ENCODE measurements around the gene ZNF433. TPM values are rescaled to one million over a fixed set of nuclear protein-coding genes. Genes with fewer than 3 reads are reported as not detected.

Gene ZNF433
- total and polyA plus RNA-seq, 4 donors = 4.4 to 26.5 (median 5.4) TPM

- no peak for ATAC-seq (ENCODE audit: insufficient read depth, low FRiP score)
- no peaks in the 10 kb centered on the region for H3K4me1 ChIP-seq (ENCODE audit: control insufficient read depth in 5 of 5, insufficient read depth in 5 of 5, low read length in 5 of 5)
- no peaks in the 10 kb centered on the region for H3K27me3 ChIP-seq (ENCODE audit: control insufficient read depth in 3 of 3, insufficient read depth in 3 of 3, low read length in 2 of 3)
- H3K36me3 ChIP-seq (ENCODE audit: control insufficient read depth in 4 of 4, insufficient read depth in 4 of 4, low read length in 4 of 4) = peaks cover 5 to 15% (median 6%) of the 10 kb centered on the region in 4 donors
- H3K27ac ChIP-seq (ENCODE audit: low read depth in 1 of 2, low read length in 1 of 2) = no peak overlapping the region
- H3K9me3 ChIP-seq (ENCODE audit: control insufficient read depth in 4 of 4, insufficient read depth in 3 of 4, low read length in 3 of 4) = peaks cover 2 to 18% (median 6%) of the 10 kb centered on the region in 4 donors
- no peak for DNase-seq
- no peak for TF ChIP-seq CTCF (IDR thresholded peaks at IDR 0.05; ENCODE audit: control extremely low read depth, extremely low read depth)
- no peak overlapping the region for H3K4me3 ChIP-seq
- 85 to 91% methylated on average over 5 of the region's 5 CpGs for WGBS, 2 donors
- no peak overlapping the region for H3K9ac ChIP-seq (ENCODE audit: insufficient read depth in 1 of 2, low read length in 2 of 2)
Measured at GRCh38 chr19:11973019-11973810, 62.3 kb downstream of the ZNF433 start.

GRCh38 chr19:11971041-11971440, 64.4 kb downstream of the ZNF433 start:
- no peak overlapping the region for H3K27ac ChIP-seq (ENCODE audit: low read depth in 1 of 2, low read length in 1 of 2)
- ATAC-seq (ENCODE audit: insufficient read depth, low FRiP score) = no peak
- WGBS, 2 donors = 53 to 69% methylated on average over 2 of the region's 2 CpGs

GRCh38 chr19:11970174-11970573, 65.3 kb downstream of the ZNF433 start:
- no peaks in the 10 kb centered on the region for H3K27me3 ChIP-seq (ENCODE audit: control insufficient read depth in 3 of 3, insufficient read depth in 3 of 3, low read length in 2 of 3)
- no peak overlapping the region for H3K27ac ChIP-seq (ENCODE audit: low read depth in 1 of 2, low read length in 1 of 2)
- H3K36me3 ChIP-seq (ENCODE audit: control insufficient read depth in 4 of 4, insufficient read depth in 4 of 4, low read length in 4 of 4) = peaks cover 0 to 4% (median 1%) of the 10 kb centered on the region in 4 donors
- DNase-seq = no peak
- peaks cover 0 to 2% (median 0%) of the 10 kb centered on the region in 4 donors for H3K9me3 ChIP-seq (ENCODE audit: control insufficient read depth in 4 of 4, insufficient read depth in 3 of 4, low read length in 3 of 4)
- no peak overlapping the region for H3K4me3 ChIP-seq
- ATAC-seq (ENCODE audit: insufficient read depth, low FRiP score) = no peak
- WGBS, 2 donors = 78 to 79% methylated on average over 1 of the region's 1 CpG
- H3K9ac ChIP-seq (ENCODE audit: insufficient read depth in 1 of 2, low read length in 2 of 2) = no peak overlapping the region
- no peak for TF ChIP-seq CTCF (IDR thresholded peaks at IDR 0.05; ENCODE audit: control extremely low read depth, extremely low read depth)
- peaks cover 0 to 6% (median 0%) of the 10 kb centered on the region in 5 donors for H3K4me1 ChIP-seq (ENCODE audit: control insufficient read depth in 5 of 5, insufficient read depth in 5 of 5, low read length in 5 of 5)

More at GRCh38 chr19:11971041-11971440, 64.4 kb downstream of the ZNF433 start:
- H3K27me3 ChIP-seq (ENCODE audit: control insufficient read depth in 3 of 3, insufficient read depth in 3 of 3, low read length in 2 of 3) = no peaks in the 10 kb centered on the region
- H3K4me1 ChIP-seq (ENCODE audit: control insufficient read depth in 5 of 5, insufficient read depth in 5 of 5, low read length in 5 of 5) = no peaks in the 10 kb centered on the region
- DNase-seq = no peak
- H3K4me3 ChIP-seq = no peak overlapping the region
- H3K9me3 ChIP-seq (ENCODE audit: control insufficient read depth in 4 of 4, insufficient read depth in 3 of 4, low read length in 3 of 4) = peaks cover 0 to 4% (median under 1%) of the 10 kb centered on the region in 4 donors
- no peak overlapping the region for H3K9ac ChIP-seq (ENCODE audit: insufficient read depth in 1 of 2, low read length in 2 of 2)
- no peak for TF ChIP-seq CTCF (IDR thresholded peaks at IDR 0.05; ENCODE audit: control extremely low read depth, extremely low read depth)
- peaks cover 0 to 4% (median 1%) of the 10 kb centered on the region in 4 donors for H3K36me3 ChIP-seq (ENCODE audit: control insufficient read depth in 4 of 4, insufficient read depth in 4 of 4, low read length in 4 of 4)
